Measurements from ENCODE around the gene GARIN3. TPM values are rescaled to one million over a fixed set of nuclear protein-coding genes. Genes with fewer than 3 reads are reported as not detected.
A peak's percentile ranks its signal among the peaks of the same experiment; 100 is the strongest.

GARIN3 gene
- polyA plus RNA-seq, 3 donors = not detected

GRCh38 chr5:157148734-157149615, 17.1 kb downstream of the GARIN3 start:
- peak; percentile 78 for DNase-seq

- peak; percentile 29 for DNase-seq
Observed at GRCh38 chr5:157143127-157143971, 22.7 kb downstream of the GARIN3 start.

- peak; percentile 99 for DNase-seq
Observed at GRCh38 chr5:157142317-157143126, 23.5 kb downstream of the GARIN3 start, which contains the start of gene MED7. Gene MED7 (minus strand): TSS chr5:157142865. CDS start chr5:157139431, 3,434 bp downstream.

DNA sequence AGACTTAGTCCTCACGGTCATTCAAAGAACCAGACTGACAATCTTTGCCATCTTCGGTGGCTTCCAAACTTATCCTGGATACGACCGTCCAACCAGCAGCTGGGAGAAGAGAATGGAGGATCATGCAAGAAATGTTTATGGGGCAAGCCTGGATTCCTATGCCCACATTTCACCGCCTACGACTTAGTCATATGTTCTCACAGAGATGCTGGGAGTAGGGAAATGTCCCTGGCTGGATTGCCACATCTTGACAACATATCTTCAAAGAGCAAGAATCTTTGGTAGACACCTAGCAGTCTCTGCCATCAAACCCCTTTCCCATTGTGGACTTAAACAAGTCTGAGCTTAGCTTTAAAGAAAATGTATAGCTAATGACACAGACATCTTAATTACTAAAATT, 28.4 kb downstream of the GARIN3 start:
- no peak for DNase-seq

DNA sequence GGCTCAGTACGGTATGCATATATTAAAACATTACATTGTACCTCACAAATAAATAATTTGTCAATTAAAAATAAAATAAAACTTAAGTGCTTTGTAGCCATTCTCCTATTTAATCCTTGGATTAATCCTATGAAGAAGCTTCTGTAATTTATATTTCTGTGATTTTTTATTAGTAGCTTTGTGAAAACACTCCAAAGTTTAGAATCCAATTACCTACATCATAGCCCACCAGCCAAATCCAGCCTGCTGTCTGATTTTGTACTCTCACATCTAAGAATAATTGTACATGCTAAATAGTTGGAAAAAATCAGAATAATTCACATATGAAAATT, 33.8 kb downstream of the GARIN3 start:
- no peak for DNase-seq

DNA sequence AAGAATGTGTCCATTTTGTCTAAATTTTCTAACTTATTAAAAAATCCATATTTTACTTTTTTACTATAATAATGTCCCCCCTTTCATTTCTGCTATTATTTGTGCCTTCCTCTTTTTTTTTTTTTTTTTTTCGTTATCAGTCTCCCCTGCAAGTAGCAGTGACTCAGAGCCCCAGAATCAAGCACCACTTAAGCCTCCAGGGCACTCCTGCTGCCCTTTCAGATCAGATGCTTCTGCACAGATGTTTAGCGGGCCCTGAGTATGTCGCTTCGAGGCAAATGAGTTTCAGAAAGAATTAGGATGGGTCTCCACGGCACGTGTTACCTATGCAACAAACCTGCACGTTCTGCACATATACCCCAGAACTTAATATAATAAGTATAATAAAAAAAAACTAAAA, 35.1 kb downstream of the GARIN3 start:
- DNase-seq = no peak

- DNase-seq = no peak
Observed at GRCh38 chr5:157121709-157122108, 44.4 kb downstream of the GARIN3 start.

DNA sequence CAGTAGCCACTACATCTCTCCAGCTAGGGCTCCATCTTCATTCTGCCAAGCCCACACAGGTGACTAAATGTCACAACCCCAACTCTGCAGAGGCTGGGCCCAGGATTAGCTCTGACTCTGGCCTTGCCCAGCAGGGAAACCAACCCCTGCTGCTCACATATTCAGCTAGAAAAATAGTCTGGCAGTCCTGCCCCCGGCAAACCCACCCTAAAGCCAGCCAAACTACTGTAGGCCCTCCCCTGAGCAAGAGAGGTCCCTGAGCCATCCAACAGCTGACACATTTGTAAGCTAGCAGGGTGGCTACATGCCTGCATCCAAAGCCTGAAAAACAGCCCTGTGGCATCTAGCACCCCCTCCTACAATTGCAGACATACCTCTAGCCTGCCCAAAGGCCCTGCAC, 46.0 kb downstream of the GARIN3 start:
- no peak for DNase-seq

DNA sequence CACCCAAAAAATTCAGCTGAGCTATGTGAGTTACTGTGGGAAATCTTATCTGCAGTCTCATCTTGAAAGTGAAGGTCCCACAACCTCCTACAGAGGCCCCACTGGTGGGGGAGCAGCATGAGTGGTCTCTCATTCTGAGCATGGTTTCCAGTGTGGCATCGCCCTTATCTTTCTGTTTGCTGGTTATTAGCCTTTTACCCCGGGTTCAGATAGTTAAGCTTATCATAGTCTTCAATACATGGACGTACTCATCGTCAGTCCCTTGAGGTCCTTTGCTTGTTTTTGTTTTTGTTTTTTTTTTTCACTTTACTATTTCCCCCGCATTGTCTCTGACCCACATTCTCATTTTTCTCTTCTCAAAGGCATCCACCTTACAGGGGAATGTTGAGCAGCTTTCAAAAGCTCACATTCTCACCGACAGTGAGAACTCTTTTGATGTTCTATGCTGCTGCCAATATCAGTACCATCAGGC, 49.5 kb downstream of the GARIN3 start:
- DNase-seq = no peak

- no peak for DNase-seq
Observed at GRCh38 chr5:157115502-157115901, 50.6 kb downstream of the GARIN3 start.

DNA sequence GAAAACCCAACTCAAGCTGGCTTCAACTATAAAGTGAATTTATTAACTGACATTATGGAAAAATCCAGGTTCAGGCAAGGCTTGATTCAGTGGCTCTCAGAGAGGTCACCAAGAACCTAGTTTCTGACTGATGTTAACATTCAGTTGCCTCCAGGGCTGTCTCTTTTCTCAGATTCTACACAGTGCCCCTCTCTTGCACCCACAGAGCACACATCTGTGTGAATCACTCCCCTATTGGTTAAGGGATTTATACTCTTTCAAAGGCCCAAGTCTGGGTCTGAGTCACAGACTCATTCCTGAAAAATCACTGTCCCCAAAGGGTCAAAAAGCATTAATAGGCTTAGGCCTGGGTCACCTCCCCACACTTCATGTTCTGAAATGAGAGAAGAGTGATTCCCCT, 51.1 kb downstream of the GARIN3 start:
- DNase-seq = no peak

- no peak for DNase-seq
Observed at GRCh38 chr5:157113002-157113401, 53.1 kb downstream of the GARIN3 start.

Other genes with a start within 250 kb of the GARIN3 start
- under 1 TPM; 0.16 to 0.95 (median 0.46) TPM for gene TIMD4, start 203.0 kb downstream of the GARIN3 start, polyA plus RNA-seq (ENCODE audit: insufficient read length in 3 of 3)
- 1 to 10 TPM in 2 of 3 donors, under 1 TPM in 1; 0.70 to 5.8 (median 2.7) TPM for gene HAVCR1, start 107.1 kb downstream of the GARIN3 start, polyA plus RNA-seq (ENCODE audit: insufficient read length in 3 of 3)
- gene HAVCR2, start 57.2 kb downstream of the GARIN3 start, polyA plus RNA-seq (ENCODE audit: insufficient read length in 3 of 3) = 10 to 100 TPM in 2 of 3 donors, 1 to 10 TPM in 1; 3.3 to 12.1 (median 11.5) TPM
- gene MED7, start 23.4 kb downstream of the GARIN3 start, polyA plus RNA-seq (ENCODE audit: insufficient read length in 3 of 3) = 10 to 100 TPM; 19.9 to 23.2 (median 20.2) TPM
- under 1 TPM; 0.22 to 0.49 (median 0.33) TPM for gene ITK, start 14.6 kb upstream of the GARIN3 start, polyA plus RNA-seq (ENCODE audit: insufficient read length in 3 of 3)
- 100 to 1,000 TPM; 113 to 128 (median 118) TPM for gene CYFIP2, start 99.9 kb upstream of the GARIN3 start, polyA plus RNA-seq (ENCODE audit: insufficient read length in 3 of 3)